Bronchial epithelial cell (primary cell): ENCODE measurements around the gene BCAP31. TPM values are rescaled to one million over a fixed set of nuclear protein-coding genes. Genes with fewer than 3 reads are reported as not detected.

Source experiments
- DNase-seq: peaks from one replicate; pipeline ENCODE4 v3.0.0-alpha.2; 2010; ENCODE audit warnings: low read depth
- FAIRE-seq: peaks from 2 replicates; lab custom pipeline; 2011; peaks lifted over from hg19 to GRCh38; lab: Jason Lieb, UNC
- H3K27me3 ChIP-seq: 2 replicates; pipeline ENCODE4 v1.5.1; 2011; ENCODE audit warnings: low read length; ENCODE audit not compliant: control insufficient read depth, insufficient read depth
- H3K36me3 ChIP-seq: 2 replicates; pipeline ENCODE4 v1.5.1; 2011; ENCODE audit warnings: low read length; ENCODE audit not compliant: control insufficient read depth, insufficient read depth
- H3K4me3 ChIP-seq: 2 replicates; pipeline ENCODE4 v1.5.1; 2011; ENCODE audit warnings: mild to moderate bottlenecking, low read depth, low read length, control low read depth
- CTCF ChIP-seq: IDR thresholded peaks from 2 replicates; pipeline ENCODE4 v1.5.1; 2011; ENCODE audit warnings: mild to moderate bottlenecking, moderate library complexity, low read length, control low read depth, inconsistent platforms; ENCODE audit not compliant: insufficient read depth, severe bottlenecking
- total RNA-seq: library from RNA; depleted of rRNA; stranded (reverse); fragments of >200 nt; gene quantifications from 2 replicates; pipeline ENCODE4 v1.2.1, GENCODE V29; 2014

Gene BCAP31
- total RNA-seq, 1 donor from 2014 or later: 300 TPM

GRCh38 chrX:153725039-153725831 is 1.0 kb upstream of the BCAP31 start:
- DNase-seq (no peak), FAIRE-seq (no peak)
- peak overlapping the region; percentile 36 for H3K4me3 ChIP-seq
- peaks cover 5% of the 10 kb centered on the region for H3K36me3 ChIP-seq
- H3K27me3 ChIP-seq: no peaks in the 10 kb centered on the region
- no peak for TF ChIP-seq CTCF

GRCh38 chrX:153723351-153724251 is 586 bp downstream of the BCAP31 start:
- peak; percentile 55 for DNase-seq
- Histone ChIP-seq H3K27me3 (no peaks in the 10 kb centered on the region), H3K36me3 (peaks cover 11% of the 10 kb centered on the region), H3K4me3 (peak overlapping the region; percentile 60)
- TF ChIP-seq CTCF: peak; percentile 57
- no peak for FAIRE-seq

GRCh38 chrX:153722704-153723350 is 1.4 kb downstream of the BCAP31 start:
- peak; percentile 56 for DNase-seq
- TF ChIP-seq CTCF: no peak
- peak overlapping the region; percentile 60 for H3K4me3 ChIP-seq
- H3K27me3 ChIP-seq: no peaks in the 10 kb centered on the region
- peaks cover 12% of the 10 kb centered on the region for H3K36me3 ChIP-seq
- FAIRE-seq: peak; percentile 32

- H3K27me3 ChIP-seq: no peaks in the 10 kb centered on the region
- DNase-seq (no peak), FAIRE-seq (no peak)
- no peak for TF ChIP-seq CTCF
- peaks cover 17% of the 10 kb centered on the region for H3K36me3 ChIP-seq
- no peak overlapping the region for H3K4me3 ChIP-seq
Measured at GRCh38 chrX:153719701-153720100, 4.5 kb downstream of the BCAP31 start.

GRCh38 chrX:153719238-153719637 is 4.9 kb downstream of the BCAP31 start:
- Histone ChIP-seq H3K4me3 (no peak overlapping the region), H3K27me3 (no peaks in the 10 kb centered on the region), H3K36me3 (peaks cover 17% of the 10 kb centered on the region)
- FAIRE-seq (peak; percentile 23), DNase-seq (peak; percentile 43)
- no peak for TF ChIP-seq CTCF
